OCI-LY1 (cell line): ENCODE results near the gene DPP6.

ENCODE experiments used
- H2AFZ ChIP-seq: fragments of 200-600 bp; sonication (generic), shearing (Covaris generic); 2 replicates; pipeline ENCODE4 v1.6.0; 2014; ENCODE audit warnings: antibody characterized with exemption, mild to moderate bottlenecking, low read length
- H3F3A ChIP-seq: fragments of 200-600 bp; sonication (generic), shearing (Covaris generic); 2 replicates; pipeline ENCODE4 v1.6.0; 2014; ENCODE audit warnings: mild to moderate bottlenecking, antibody characterized with exemption, low read length, moderate library complexity; ENCODE audit not compliant: insufficient read depth
- H3K27ac ChIP-seq: fragments of 200-600 bp; sonication (generic); 2 replicates; pipeline ENCODE4 v1.5.1; 2014; ENCODE audit warnings: low read length, mixed run types, mild to moderate bottlenecking, low read depth; ENCODE audit not compliant: poor library complexity, severe bottlenecking
- H3K27me3 ChIP-seq: fragments of 200-600 bp; sonication (generic); 2 replicates; pipeline ENCODE4 v1.6.0; 2014; ENCODE audit warnings: antibody characterized with exemption, mild to moderate bottlenecking, low read length, moderate library complexity; ENCODE audit not compliant: insufficient read depth
- H3K36me3 ChIP-seq: fragments of 200-600 bp; sonication (generic); 2 replicates; pipeline ENCODE4 v1.6.1; 2014; ENCODE audit warnings: mild to moderate bottlenecking, antibody characterized with exemption, low read length, moderate library complexity, mixed read lengths; ENCODE audit not compliant: insufficient read depth
- H3K4me1 ChIP-seq: fragments of 200-600 bp; sonication (generic); 2 replicates; pipeline ENCODE4 v1.5.1; 2014; ENCODE audit warnings: mild to moderate bottlenecking, low read length, moderate library complexity; ENCODE audit not compliant: insufficient read depth, severe bottlenecking
- H3K4me2 ChIP-seq: fragments of 200-600 bp; sonication (generic), shearing (Covaris generic); 2 replicates; pipeline ENCODE4 v1.6.1; 2014; ENCODE audit warnings: low read length
- H3K4me3 ChIP-seq: fragments of 200-600 bp; sonication (generic); 2 replicates; pipeline ENCODE4 v1.5.1; 2014; ENCODE audit warnings: low read length, low read depth, mild to moderate bottlenecking, mixed read lengths; ENCODE audit not compliant: poor library complexity, severe bottlenecking
- H3K79me2 ChIP-seq: fragments of 200-600 bp; shearing (Covaris generic); 2 replicates; pipeline ENCODE4 v1.6.1; 2016; ENCODE audit warnings: mixed run types, low read length, mixed read lengths; ENCODE audit not compliant: insufficient read depth
- H3K9ac ChIP-seq: fragments of 200-600 bp; sonication (generic), shearing (Covaris generic); 2 replicates; pipeline ENCODE4 v1.6.1; 2014; ENCODE audit warnings: mild to moderate bottlenecking, low read length, mixed read lengths
- H3K9me2 ChIP-seq: fragments of 200-600 bp; sonication (generic), shearing (Covaris generic); 2 replicates; pipeline ENCODE4 v1.6.1; 2014; ENCODE audit warnings: low read depth, mild to moderate bottlenecking, low read length, mixed read lengths
- H3K9me3 ChIP-seq: fragments of 200-600 bp; shearing (Covaris generic); 2 replicates; pipeline ENCODE4 v1.6.1; 2014; ENCODE audit warnings: low read length, mixed read lengths
- H4K20me1 ChIP-seq: fragments of 200-600 bp; sonication (generic), shearing (Covaris generic); 2 replicates; pipeline ENCODE4 v1.6.0; 2016; ENCODE audit warnings: mild to moderate bottlenecking, low read length; ENCODE audit not compliant: insufficient read depth
- CTCF ChIP-seq: fragments of 200-600 bp; sonication (generic), shearing (Covaris generic); IDR thresholded peaks from 2 replicates; pipeline ENCODE4 v1.5.1; 2017; ENCODE audit warnings: mild to moderate bottlenecking, antibody characterized with exemption, low read length, moderate library complexity, mixed read lengths
- EZH2 ChIP-seq: fragments of 200-600 bp; sonication (generic), shearing (Covaris generic); IDR thresholded peaks from 2 replicates; pipeline ENCODE4 v1.8.0; 2017; ENCODE audit warnings: borderline replicate concordance, mixed run types, mild to moderate bottlenecking, antibody characterized with exemption, low read length, moderate library complexity, mixed read lengths

The DPP6 gene

DNA sequence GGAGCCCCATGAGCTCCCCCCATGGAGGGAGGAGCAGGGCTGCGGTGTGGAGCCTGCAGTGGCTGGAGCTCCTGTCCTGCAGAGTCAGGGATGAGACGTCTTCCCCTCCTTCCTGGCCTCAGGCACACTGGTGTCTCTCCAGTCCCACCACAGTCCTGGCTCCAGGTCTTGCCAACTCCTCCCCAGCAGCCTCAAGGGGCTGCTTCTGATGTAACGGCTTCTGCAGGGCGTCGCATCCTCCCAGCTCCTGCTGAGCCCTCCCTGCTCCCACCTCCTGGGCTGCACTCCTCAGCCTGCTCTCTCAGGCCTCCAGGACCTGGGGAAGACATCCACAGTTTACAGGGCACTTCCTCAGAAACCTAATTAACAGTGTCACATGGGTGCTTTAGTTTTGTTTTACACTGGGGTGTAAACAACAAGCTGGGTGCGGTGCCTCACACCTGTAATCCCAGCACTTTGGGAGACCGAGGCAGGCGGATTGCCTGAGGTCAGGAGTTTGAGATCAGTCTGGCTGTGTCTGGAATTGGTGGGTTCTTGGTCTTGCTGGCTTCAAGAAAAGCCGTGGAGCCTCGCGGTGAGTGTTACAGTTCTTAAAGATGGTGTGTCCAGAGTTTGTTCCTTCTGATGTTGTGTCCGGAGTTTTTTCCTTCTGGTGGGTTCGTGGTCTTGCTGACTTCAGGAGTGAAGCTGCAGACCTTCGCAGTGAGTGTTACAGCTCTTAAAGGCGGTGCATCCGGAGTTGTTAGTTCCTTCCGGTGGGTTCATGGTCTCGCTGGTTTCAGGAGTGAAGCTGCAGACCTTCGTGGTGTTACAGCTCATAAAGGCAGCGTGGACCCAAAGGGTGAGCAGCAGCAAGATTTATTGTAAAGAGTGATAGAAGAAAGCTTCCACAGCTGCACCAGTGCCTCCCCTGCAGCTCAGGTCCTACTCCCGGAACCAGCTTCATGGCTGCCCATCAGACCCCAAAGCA lies 855.7 kb downstream of the DPP6 start:
- Histone ChIP-seq H3K27ac (no peak overlapping the region), H3K9me2 (no peaks in the 10 kb centered on the region), H3F3A (no peaks in the 10 kb centered on the region), H3K79me2 (no peaks in the 10 kb centered on the region), H3K9me3 (peaks cover 5% of the 10 kb centered on the region; the same call in 1 of the 2 replicates), H4K20me1 (no peaks in the 10 kb centered on the region), H3K9ac (no peak overlapping the region), H3K4me1 (no peaks in the 10 kb centered on the region), H3K4me2 (no peak overlapping the region), H3K36me3 (no peaks in the 10 kb centered on the region), H3K27me3 (peaks cover 23% of the 10 kb centered on the region; the same call in 1 of the 2 replicates), H2AFZ (no peak overlapping the region), H3K4me3 (no peak overlapping the region)
- TF ChIP-seq EZH2 (no peak), CTCF (no peak)

GRCh38 chr7:154909241-154910105 lies 857.3 kb downstream of the DPP6 start:
- H2AFZ ChIP-seq, result no peak overlapping the region
- H3K4me2 ChIP-seq, result no peak overlapping the region
- peaks cover 5% of the 10 kb centered on the region; the same call in 1 of the 2 replicates for H3K9me3 ChIP-seq
- H3K27ac ChIP-seq, result no peak overlapping the region
- H3K4me3 ChIP-seq, result no peak overlapping the region
- H3K79me2 ChIP-seq, result no peaks in the 10 kb centered on the region
- no peaks in the 10 kb centered on the region for H3K36me3 ChIP-seq
- peaks cover 23% of the 10 kb centered on the region; the same call in 1 of the 2 replicates for H3K27me3 ChIP-seq
- H3K9me2 ChIP-seq, result no peaks in the 10 kb centered on the region
- no peaks in the 10 kb centered on the region for H4K20me1 ChIP-seq
- no peak overlapping the region for H3K9ac ChIP-seq
- H3K4me1 ChIP-seq, result peaks cover 3% of the 10 kb centered on the region
- TF ChIP-seq CTCF (no peak), EZH2 (no peak)
- H3F3A ChIP-seq, result no peaks in the 10 kb centered on the region

GRCh38 chr7:154910125-154910524 lies 857.9 kb downstream of the DPP6 start:
- peaks cover 5% of the 10 kb centered on the region; the same call in 1 of the 2 replicates for H3K9me3 ChIP-seq
- H3F3A ChIP-seq, result no peaks in the 10 kb centered on the region
- no peak overlapping the region for H3K4me2 ChIP-seq
- peaks cover 3% of the 10 kb centered on the region for H3K4me1 ChIP-seq
- H3K27me3 ChIP-seq, result peaks cover 23% of the 10 kb centered on the region; the same call in 1 of the 2 replicates
- no peaks in the 10 kb centered on the region for H3K36me3 ChIP-seq
- no peak overlapping the region for H3K4me3 ChIP-seq
- H3K27ac ChIP-seq, result no peak overlapping the region
- H3K9me2 ChIP-seq, result no peaks in the 10 kb centered on the region
- H4K20me1 ChIP-seq, result no peaks in the 10 kb centered on the region
- TF ChIP-seq CTCF (no peak), EZH2 (no peak)
- H2AFZ ChIP-seq, result no peak overlapping the region
- no peaks in the 10 kb centered on the region for H3K79me2 ChIP-seq
- no peak overlapping the region for H3K9ac ChIP-seq
